Dedifferentiated amniotic fluid mesenchymal stem cell (primary cell): Measurements from ENCODE around the gene CSNK1G1.
"Not testable (repeated sequence)": the region's sequence is repeated elsewhere in the genome, so short reads cannot be mapped to it uniquely, and the experiment has no call there.

Experiments used
- DNase-seq: peaks from one replicate; pipeline ENCODE4 v3.0.0-alpha.2; 2016; ENCODE audit errors: extremely low spot score

CSNK1G1 gene

GRCh38 chr15:64287953-64288352, 68.0 kb downstream of the CSNK1G1 start:
- no peak for DNase-seq

- no peak for DNase-seq
Observed at GRCh38 chr15:64286473-64286872, 69.5 kb downstream of the CSNK1G1 start.

- DNase-seq: no peak
Observed at GRCh38 chr15:64285871-64286270, 70.1 kb downstream of the CSNK1G1 start.

- no peak for DNase-seq
Observed at GRCh38 chr15:64285150-64285549, 70.8 kb downstream of the CSNK1G1 start.

GRCh38 chr15:64284042-64284441, 71.9 kb downstream of the CSNK1G1 start:
- peak; percentile 46 for DNase-seq

- no peak for DNase-seq
Observed at GRCh38 chr15:64282701-64283100, 73.3 kb downstream of the CSNK1G1 start.

- peak; percentile 26 for DNase-seq
Observed at GRCh38 chr15:64279131-64279530, 76.8 kb downstream of the CSNK1G1 start.

- no peak for DNase-seq
Observed at GRCh38 chr15:64275934-64276333, 80.0 kb downstream of the CSNK1G1 start.

GRCh38 chr15:64274341-64274950, 81.5 kb downstream of the CSNK1G1 start:
- DNase-seq: no peak

- no peak for DNase-seq
Observed at GRCh38 chr15:64267331-64267973, 88.5 kb downstream of the CSNK1G1 start.

GRCh38 chr15:64265188-64265587, 90.8 kb downstream of the CSNK1G1 start:
- not testable (repeated sequence) for DNase-seq

- no peak for DNase-seq
Observed at GRCh38 chr15:64264502-64264901, 91.5 kb downstream of the CSNK1G1 start.

GRCh38 chr15:64263567-64263966, 92.4 kb downstream of the CSNK1G1 start:
- no peak for DNase-seq

- DNase-seq: no peak
Observed at GRCh38 chr15:64256051-64256450, 99.9 kb downstream of the CSNK1G1 start.

- DNase-seq: peak; percentile 52
Observed at GRCh38 chr15:64251658-64252057, 104.3 kb downstream of the CSNK1G1 start.

GRCh38 chr15:64251121-64251520, 104.9 kb downstream of the CSNK1G1 start:
- DNase-seq: no peak

GRCh38 chr15:64249883-64250575, 105.9 kb downstream of the CSNK1G1 start:
- DNase-seq: no peak

GRCh38 chr15:64249406-64249805, 106.6 kb downstream of the CSNK1G1 start:
- DNase-seq: no peak

- DNase-seq: peak; percentile 91
Observed at GRCh38 chr15:64247906-64248541, 107.9 kb downstream of the CSNK1G1 start.

- DNase-seq: no peak
Observed at GRCh38 chr15:64247535-64247905, 108.5 kb downstream of the CSNK1G1 start.

GRCh38 chr15:64246364-64247189, 109.4 kb downstream of the CSNK1G1 start:
- peak; percentile 68 for DNase-seq

GRCh38 chr15:64245405-64245804, 110.6 kb downstream of the CSNK1G1 start:
- DNase-seq: no peak
